GM12801 (cell line): ENCODE results near the gene ANGEL1.

Experiments used
- TF ChIP-seq, protein P1 (sequence below): IDR thresholded peaks from one replicate; pipeline ENCODE4 v1.5.1; 2011; ENCODE audit warnings: control low read depth; ENCODE audit not compliant: insufficient read length; ENCODE audit errors: extremely low read depth

ANGEL1 gene

DNA sequence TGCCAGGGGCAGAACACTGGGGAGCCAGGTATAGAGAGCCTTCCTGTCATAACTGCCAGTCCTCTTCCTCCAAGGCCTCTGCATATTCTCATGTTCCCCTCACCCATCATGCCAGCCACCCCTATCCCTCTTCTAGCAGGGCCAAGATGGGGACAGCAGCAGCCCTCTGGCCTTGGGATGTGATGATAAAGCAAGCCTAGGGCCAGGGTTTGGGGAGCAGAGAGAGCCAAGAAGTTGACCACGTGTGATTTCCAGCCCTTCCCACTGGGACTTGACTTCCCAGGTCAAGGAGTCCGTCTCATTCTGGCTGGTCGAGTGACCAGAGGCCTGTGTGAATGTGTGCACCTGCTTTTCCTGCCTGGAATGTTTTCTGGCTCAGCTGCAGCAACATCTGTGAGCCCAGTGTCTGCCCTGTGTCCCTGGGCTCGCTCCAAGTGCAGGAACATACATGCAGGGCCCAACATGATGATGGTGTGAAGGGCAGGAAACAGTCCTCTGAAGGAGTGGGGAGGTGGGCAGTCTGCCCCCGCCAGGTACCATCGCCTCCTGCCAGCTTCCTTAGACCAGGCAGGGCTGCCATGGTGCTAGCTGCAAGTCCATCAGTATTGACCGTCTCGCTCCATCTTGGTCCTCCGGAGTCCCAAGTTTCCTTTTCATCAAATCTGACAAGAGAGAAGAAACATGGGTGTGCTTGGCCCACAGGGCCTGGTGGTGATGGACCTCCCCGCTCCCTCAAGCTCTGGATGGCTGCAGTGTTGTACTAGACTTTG is 30.4 kb downstream of the ANGEL1 start:
- TF ChIP-seq, protein P1, sequence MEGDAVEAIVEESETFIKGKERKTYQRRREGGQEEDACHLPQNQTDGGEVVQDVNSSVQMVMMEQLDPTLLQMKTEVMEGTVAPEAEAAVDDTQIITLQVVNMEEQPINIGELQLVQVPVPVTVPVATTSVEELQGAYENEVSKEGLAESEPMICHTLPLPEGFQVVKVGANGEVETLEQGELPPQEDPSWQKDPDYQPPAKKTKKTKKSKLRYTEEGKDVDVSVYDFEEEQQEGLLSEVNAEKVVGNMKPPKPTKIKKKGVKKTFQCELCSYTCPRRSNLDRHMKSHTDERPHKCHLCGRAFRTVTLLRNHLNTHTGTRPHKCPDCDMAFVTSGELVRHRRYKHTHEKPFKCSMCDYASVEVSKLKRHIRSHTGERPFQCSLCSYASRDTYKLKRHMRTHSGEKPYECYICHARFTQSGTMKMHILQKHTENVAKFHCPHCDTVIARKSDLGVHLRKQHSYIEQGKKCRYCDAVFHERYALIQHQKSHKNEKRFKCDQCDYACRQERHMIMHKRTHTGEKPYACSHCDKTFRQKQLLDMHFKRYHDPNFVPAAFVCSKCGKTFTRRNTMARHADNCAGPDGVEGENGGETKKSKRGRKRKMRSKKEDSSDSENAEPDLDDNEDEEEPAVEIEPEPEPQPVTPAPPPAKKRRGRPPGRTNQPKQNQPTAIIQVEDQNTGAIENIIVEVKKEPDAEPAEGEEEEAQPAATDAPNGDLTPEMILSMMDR, result no peak

DNA sequence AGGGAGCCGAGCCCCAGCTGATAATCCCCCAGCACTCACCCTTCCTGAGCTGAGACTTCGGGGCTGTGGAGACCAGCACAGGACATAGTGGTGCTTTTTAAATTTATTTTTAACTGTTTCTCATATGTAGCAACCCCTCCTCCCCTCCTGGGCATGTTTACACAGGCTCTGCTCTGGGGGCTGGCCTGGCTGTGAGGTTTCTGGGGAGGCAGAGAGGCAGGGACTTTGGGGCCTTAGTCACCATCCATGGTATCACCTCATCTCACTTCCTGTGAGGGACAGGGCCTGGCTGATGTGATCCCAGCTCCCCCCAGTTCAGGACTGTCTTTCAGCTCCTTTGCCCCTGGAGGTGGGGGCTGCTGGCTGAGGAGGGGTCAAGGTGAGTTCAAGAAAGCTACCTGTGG is 31.0 kb downstream of the ANGEL1 start:
- TF ChIP-seq, protein P1, result no peak

DNA sequence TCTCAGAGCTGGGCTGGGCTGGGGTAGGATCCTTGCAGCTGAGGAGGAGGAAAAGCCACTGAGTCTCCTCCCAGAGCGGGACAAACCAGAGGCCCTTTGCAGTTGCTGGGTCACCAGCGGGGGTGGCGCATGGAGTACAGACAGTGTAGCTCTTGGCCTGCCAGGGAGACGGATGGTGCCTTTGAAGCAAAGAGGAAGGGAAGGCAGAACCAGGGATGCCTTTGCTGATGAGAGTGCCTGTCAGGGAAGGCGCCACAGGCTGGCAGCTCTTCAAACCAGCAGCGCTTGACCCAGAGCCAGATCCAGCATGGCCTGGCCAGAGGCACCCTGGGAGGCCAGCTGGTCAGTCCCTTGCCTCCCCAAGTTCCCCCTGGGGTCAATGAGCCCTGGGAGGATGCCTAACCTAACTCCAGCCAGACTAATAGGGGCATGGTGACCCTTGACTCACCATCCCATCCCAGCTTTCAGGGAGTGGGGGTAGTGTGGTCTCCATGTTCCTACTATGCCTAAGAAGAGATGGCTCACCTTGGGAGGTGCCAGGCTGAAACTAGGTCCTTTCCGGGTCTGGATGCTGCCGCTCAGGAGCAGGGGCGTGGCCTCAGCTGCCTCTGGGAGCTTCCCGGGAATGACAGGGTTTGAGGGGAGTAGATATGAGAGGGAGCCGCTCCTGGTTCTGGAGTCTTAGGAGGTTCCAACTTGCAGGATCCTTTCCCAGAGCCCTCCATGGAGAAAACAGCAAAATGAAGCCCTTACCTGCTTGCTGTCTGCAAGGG is 31.6 kb downstream of the ANGEL1 start:
- TF ChIP-seq, protein P1, result no peak

DNA sequence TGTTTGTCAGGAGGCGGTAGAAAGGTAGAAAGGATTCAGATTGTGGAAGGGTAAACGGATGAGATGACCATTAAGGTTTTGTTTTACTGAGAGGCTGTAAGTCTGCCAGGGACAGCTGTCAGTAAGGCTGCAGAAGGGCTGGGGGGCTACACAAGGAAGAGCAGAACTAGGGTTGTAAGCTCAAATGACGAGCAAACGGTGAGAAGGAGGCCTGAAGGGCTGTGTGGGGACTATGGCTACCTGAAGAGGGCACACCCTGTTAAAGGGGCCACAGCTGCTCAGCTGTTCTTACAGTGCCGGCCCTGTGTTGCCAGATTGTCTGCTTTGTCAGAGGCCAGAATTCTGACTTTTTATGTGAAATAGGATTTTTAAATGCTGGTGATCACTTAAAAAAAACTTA is 32.3 kb downstream of the ANGEL1 start:
- TF ChIP-seq, protein P1, result no peak

DNA sequence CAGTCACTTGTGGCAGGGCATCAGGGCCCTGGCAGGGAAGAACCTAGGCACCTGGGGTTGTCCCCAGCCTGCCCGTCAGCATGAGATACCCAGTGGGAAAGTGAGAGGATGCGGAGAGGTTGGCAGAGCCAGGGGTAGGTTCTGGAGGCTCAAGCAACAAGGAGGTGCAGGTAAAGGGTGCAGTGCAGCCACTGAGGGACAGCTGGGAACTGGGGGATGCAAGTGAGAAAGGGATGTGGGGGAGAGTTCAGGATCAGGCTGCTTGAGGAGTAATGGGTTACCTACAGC is 32.7 kb downstream of the ANGEL1 start:
- TF ChIP-seq, protein P1, result no peak

DNA sequence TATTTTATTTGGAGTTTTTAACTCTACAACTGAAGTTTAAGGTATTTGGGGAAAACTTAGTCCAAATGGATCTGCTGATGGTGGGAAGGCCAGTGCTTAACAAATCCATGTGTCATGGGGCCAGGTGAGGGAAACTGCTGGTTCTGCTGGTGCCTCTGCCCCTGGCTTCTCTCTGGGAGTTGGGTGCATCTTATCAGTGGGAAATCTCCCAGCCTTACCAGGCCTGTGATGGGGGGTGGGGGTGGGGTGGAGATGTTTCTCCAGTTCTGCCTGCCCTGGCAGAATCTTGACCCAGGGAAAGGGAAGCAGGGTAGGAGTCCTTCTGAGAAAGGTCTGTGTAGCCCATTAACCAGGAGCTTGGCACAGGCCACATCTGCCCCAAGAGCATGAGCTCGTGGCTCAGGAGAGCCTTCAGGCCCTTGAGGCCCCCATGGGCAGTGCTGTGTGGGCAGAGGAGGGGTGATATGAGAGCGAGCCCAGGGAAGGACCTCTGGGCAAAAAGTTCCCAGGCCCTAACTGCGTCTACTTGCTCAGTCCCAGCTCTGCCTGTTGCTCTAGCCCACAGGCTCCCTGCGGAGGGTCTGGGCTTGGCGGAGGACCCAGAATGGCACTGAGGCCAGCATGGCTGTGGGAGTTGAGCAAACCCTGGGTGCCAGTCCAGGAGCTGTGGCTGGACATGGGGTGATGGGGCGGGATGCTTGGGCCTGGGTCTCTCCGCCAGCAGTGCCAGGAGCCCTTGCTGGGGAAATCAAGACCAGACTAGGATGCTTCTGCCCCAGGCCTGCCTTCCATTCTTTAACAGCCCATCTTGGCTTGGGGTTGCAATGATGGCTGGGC is 33.2 kb downstream of the ANGEL1 start:
- TF ChIP-seq, protein P1, result no peak

DNA sequence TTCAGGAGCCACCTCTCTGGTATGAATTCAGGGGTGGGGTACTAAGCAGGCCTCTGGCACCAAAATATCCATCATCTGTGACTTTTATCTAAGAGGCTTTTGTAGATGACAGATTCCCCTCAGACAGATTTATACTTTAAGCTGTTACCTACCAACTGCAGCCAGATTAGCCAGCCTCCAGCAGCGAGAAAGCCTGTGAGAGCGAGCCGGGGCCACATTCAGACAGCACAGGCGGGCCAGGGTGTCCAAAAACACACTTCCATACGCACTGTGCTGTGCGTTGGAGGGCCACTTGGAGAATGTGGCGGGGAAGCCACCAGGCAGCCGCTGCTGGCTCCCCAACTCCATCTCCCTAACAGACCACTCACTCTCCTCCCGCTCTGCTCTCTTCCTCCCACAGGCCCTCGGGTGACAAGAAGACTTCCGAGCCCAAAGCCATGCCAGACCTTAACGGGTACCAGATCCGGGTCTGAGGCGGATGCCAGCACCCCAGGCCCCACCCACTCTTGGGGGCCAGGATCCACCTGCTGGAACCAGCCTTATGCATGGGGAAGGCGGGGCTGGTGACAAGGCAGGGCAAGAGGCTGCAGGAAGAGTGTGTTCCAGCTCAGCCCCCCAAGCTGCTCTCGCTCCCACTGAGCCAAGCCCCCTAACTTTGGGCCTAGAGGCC is 34.0 kb downstream of the ANGEL1 start:
- TF ChIP-seq, protein P1, result no peak
